Epithelial cell of proximal tubule (primary cell): ENCODE results near the gene TSHB. TPM values are rescaled to one million over a fixed set of nuclear protein-coding genes. Genes with fewer than 3 reads are reported as not detected.

Source experiments
- DNase-seq: peaks from one replicate; pipeline ENCODE4 v3.0.0-alpha.2; 2011; ENCODE audit warnings: low read depth
- H3K4me3 ChIP-seq: 2 replicates; pipeline ENCODE4 v1.5.1; 2011; ENCODE audit warnings: low read depth, mild to moderate bottlenecking, low read length
- total RNA-seq: library from RNA; depleted of rRNA; stranded (reverse); fragments of >200 nt; gene quantifications from 2 replicates; pipeline ENCODE4 v1.2.3, GENCODE V29; 2015
- TF ChIP-seq, protein P1 (sequence below): conservative IDR thresholded peaks from 2 replicates; pipeline ENCODE4 v1.5.1; 2012; ENCODE audit warnings: low read depth, mild to moderate bottlenecking, low read length

TSHB gene
- total RNA-seq, 1 donor from 2014 or later, result not detected

DNA sequence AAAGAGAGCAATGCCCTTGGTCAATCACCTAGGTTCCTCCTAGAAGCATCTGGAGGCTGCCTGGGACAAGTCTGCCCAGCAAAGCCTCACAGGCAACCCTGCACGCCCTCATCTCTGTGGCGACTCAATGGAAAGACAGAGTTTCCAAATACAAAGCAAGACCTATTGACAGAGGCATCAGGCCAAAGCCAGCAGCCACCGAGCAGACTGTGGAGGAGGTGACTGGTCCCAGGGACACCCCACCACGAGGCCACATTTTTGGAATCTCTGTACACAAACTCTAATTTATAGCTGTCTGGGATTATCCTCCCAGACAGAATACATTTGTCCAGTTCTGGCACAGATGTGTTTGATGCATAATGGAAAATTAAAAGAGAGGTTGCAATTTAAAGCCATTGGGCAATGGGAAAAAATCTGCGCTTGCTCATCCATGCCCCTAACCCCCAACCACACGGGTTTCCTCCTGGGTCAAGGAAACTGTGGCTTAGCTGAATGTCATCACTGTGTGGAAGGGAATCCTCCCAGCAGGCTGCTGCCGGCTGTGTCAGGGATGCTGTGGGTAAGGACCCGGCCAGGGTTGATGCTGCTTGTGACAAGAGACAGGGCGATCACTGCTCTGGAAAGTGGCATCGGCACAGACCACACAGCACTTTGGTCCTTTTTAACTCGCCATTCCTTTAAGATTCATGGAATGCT lies 45.4 kb downstream of the TSHB start:
- H3K4me3 ChIP-seq, result no peak overlapping the region
- TF ChIP-seq, protein P1, sequence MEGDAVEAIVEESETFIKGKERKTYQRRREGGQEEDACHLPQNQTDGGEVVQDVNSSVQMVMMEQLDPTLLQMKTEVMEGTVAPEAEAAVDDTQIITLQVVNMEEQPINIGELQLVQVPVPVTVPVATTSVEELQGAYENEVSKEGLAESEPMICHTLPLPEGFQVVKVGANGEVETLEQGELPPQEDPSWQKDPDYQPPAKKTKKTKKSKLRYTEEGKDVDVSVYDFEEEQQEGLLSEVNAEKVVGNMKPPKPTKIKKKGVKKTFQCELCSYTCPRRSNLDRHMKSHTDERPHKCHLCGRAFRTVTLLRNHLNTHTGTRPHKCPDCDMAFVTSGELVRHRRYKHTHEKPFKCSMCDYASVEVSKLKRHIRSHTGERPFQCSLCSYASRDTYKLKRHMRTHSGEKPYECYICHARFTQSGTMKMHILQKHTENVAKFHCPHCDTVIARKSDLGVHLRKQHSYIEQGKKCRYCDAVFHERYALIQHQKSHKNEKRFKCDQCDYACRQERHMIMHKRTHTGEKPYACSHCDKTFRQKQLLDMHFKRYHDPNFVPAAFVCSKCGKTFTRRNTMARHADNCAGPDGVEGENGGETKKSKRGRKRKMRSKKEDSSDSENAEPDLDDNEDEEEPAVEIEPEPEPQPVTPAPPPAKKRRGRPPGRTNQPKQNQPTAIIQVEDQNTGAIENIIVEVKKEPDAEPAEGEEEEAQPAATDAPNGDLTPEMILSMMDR, result no peak
- no peak for DNase-seq

DNA sequence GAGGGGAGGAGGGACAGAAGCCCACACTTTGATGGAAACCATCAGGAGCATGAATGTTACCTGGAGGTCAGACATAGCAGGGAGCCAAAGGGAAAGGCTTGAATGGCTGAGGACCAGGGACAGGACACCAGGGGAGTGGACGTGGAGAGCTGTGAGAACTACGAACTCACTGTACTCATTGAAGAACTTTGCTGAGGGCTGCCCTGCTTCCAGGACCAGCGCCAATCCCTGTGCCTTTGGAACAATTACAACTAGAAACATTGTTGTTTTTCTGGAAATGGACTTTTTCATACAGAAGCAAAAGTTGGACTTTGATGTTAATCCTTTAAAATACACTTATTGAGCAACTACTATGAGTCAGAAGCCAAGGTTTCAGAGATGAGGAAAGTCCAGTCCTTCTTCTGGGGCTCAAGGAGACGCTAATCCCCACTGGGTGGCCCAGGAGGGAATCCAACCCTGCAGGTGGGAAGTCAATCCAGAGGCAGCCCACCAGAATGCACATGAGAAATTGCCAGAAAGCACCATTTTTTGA lies 46.8 kb downstream of the TSHB start:
- H3K4me3 ChIP-seq, result no peak overlapping the region
- TF ChIP-seq, protein P1, result no peak
- no peak for DNase-seq

DNA sequence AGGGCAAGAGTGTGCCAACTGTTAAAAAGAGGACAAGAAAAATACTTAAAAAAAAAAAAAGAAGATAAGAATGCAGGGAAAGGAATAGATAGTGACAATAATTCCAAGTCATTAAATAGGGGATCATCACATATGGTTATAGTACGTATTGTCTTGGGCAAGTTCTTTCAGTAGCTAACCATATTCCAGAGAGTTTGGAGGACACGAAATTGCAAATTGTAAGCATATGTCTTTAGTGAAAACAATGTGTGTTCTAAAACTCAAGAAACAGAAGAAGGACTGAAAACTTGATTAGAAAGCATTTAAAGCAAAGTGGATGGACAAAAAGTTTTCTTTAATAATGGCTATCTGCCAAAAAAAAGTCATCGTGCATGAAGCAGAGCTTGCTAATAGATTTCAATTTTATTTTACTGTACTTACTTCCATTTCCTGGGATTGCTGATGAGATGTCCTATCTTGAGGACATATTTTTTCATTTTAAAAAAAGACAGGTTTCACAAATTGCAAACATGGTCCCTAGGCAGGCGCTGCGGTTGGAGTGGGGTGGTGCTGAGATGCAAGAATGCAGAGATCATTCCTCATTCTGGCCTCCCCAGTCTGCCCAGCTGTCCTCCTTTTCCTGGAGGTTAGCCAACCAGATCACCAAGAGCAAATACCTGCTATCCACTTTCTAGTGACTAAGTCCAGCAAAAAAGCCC lies 47.8 kb downstream of the TSHB start:
- TF ChIP-seq, protein P1, result no peak
- no peak overlapping the region for H3K4me3 ChIP-seq
- DNase-seq, result no peak

DNA sequence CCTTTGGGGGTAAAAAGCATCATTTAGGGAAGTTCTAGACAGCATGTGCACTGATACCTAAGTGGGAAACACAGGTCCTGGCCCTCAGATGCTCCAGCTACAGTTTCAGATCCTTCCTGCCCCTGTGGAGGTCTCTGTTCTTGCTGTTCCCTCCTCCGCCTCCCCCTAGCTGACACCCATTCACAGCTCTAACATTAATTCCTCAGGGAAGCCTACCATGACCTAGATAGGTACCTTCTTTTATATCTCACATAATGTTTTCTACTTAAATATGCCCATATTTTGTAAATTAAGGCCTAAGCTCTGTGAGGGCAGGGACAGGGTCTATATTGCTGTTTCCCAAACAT lies 48.3 kb downstream of the TSHB start:
- H3K4me3 ChIP-seq, result no peak overlapping the region
- TF ChIP-seq, protein P1, result no peak
- DNase-seq, result no peak

DNA sequence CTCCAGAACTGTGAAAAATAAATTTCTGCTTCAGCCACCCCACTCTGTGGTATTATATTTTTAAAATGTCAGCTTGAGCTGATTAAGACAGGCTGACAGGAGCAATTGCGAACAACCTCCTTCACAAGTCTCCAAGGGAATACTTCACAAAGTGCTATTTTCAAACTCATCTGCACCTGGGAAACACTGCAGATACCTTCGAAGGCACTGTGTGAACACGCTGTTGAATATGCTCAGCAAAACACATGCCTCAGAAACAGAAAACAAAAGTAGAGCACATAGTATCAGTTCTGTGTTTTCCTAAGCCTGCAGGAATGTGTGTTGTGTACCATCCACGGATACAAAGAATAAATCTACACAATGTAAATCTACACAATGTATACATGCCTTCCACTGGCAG lies 49.1 kb downstream of the TSHB start:
- H3K4me3 ChIP-seq, result no peak overlapping the region
- DNase-seq, result no peak
- TF ChIP-seq, protein P1, result no peak

DNA sequence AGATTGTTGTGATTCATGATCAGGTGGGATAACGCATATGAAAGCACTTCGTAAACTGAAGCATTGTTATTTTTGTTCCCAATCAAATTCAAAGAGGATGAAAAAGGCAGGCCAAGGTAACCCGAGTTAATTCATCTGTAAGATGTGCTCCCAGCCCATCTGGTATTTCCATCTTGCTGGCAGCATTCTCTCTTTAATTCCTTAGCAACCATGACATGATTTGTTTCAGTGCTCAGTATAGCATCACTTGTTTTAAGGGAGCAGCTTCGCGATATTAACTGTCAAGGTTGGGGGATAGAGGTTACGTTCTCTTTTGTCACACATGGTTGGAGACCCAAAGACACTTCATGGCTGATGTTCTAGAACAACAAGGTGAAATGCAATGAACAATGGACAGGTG lies 53.3 kb downstream of the TSHB start:
- TF ChIP-seq, protein P1, result no peak
- no peak for DNase-seq
- no peak overlapping the region for H3K4me3 ChIP-seq

Other genes starting within 250 kb of the TSHB start
- 34.8 and 56.6 TPM in 2 replicates for gene SIKE1, start 249.1 kb upstream of the TSHB start, total RNA-seq
- gene SYCP1, start 175.0 kb upstream of the TSHB start, total RNA-seq, result not detected in 2 replicates
- 4.6 and 5.0 TPM in 2 replicates for gene TSPAN2, start 59.7 kb downstream of the TSHB start, total RNA-seq